HG02970 (cell line): Measurements from ENCODE around the gene PPIG.
"Not testable (repeated sequence)": the region's sequence is repeated elsewhere in the genome, so short reads cannot be mapped to it uniquely, and the experiment has no call there.

Experiments
- ATAC-seq: cut with Tn5 transposase; IDR thresholded peaks from one replicate; pipeline ENCODE4 v1.9.1; 2021; ENCODE audit warnings: mild to moderate bottlenecking, moderate library complexity, moderate number of reproducible peaks; ENCODE audit not compliant: unreplicated experiment, low FRiP score

The PPIG gene

DNA sequence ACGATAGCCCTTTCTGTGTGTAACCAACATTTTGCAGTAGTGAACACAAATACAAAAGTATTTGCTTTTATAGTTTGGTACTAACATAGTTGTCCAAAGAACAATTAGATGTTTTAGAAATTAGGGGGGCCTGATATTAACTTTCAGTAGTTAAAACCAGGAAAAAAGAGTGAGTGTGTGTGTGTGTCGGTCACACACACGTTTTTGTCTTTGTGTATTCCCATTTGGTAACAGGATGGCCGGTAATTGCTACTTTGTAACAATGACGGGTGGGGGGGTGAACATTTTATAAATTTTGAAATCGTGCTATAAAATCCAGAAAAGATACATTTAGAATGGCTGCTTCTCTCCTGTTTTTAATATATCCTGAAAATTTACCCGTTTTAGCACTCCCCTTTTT lies 1.5 kb downstream of the PPIG start:
- ATAC-seq: no peak

DNA sequence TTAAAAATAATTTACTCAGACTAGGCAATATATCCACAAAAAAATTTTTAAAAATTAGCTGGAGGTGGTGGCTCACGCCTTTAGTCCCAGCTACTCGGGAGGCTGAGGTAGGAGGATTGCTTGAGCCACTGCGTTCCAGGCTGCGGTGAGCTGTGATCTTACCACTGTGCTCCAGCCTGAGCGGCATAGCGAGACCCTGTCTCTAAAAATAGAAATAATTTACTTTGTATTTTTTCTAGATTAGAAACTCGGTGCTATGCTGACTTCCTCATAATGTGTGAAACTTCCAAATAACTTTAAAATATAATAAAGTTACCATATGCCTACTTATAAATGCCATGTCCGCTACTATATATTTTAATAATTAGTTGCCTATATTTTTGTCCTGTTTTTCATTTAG lies 6.7 kb downstream of the PPIG start:
- no peak for ATAC-seq

DNA sequence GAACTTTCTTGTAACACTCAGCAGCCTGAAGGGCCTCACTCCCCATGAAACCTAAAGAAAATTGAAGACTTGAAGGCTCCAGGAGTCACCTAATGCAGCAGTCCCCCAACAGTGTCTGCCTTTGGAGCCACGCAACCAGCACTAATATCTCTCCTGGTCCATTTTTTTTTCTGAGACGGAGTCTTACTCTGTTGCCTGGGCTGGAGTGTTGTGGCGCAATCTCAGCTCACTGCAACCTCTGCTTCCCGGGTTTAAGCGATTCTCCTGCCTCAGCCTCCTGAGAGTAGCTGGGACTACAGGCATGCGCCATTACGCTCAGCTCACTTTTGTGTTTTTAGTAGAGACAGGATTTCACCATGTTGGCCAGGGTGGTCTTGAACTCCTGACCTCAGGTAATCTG lies 12.4 kb downstream of the PPIG start:
- not testable (repeated sequence) for ATAC-seq

DNA sequence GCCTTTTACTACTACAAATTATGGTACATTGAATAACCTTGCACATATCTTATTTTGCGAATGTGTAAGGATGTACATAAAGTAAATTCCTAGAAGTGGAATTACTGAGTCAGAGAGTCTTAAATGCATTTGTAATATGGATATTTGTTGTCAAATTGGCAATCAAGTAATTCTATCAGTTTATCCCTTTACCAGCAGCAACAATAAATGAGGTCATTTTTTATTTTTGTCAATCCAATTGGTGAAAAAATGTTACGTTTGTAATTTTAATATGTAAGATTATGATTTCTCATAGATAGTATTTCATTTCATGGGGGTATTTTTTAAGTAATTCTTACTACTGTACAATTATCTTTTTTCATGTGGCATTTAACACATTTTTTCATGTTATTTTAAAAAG lies 14.8 kb downstream of the PPIG start:
- ATAC-seq: no peak

DNA sequence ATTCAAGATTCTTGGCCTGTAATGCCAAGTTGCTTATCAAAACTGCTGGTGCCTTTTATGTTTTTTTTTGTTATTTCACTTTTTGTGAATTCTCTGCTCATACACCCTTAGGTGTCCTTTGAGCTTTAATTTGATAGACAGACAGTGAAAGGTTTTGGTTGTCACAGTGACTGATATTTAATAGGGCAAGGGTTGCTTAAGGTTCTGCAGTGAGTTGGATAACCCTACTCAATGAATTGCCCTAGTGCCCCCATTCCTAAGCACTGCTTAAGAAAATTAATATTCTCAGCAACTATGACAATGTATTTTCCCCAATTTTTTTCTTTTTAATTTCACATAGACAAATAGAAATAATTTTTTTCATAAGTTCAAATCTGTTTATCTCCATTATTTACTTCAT lies 15.4 kb downstream of the PPIG start:
- no peak for ATAC-seq

DNA sequence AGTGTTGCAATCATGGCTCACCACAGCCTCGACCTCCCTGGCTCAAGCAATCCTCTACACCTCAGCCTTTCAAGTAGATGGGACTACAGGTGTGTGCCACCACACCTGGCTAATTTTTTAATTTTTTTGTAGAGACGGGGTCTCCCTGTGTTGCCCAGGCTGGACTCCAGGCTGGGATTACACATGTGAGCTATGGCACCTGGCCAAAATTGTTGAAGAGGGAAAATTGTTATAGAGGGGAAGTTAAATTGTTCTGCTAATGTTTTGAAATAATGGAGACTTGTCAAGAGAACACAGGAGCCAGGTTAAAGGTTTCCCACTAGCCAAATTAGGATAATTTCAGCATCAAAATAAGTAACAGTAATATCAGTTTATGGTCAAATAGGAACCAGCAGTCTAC lies 25.1 kb downstream of the PPIG start:
- no peak for ATAC-seq

GRCh38 chr2:169613876-169614275 lies 29.7 kb downstream of the PPIG start:
- no peak for ATAC-seq

- not testable (repeated sequence) for ATAC-seq
Observed at GRCh38 chr2:169615982-169616381, 31.8 kb downstream of the PPIG start.

DNA sequence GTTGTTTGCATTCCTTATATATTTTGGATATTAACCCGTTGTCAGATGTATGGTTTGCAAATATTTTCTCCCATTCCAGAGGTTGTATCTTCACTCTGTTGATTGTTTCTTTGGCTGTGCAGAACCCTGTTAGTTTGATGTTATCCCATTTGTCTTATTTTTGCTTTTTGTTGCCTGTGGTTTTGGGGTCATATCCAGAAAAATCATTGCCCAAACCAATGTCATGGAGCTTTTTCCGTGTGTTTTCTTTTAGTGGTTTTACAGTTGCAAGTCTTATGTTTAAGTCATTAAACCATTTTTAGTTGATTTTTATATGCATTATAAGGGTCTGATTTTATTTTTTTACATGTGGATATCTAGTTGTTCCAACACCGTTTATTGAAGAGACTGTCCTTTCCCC lies 35.8 kb downstream of the PPIG start:
- ATAC-seq: no peak

DNA sequence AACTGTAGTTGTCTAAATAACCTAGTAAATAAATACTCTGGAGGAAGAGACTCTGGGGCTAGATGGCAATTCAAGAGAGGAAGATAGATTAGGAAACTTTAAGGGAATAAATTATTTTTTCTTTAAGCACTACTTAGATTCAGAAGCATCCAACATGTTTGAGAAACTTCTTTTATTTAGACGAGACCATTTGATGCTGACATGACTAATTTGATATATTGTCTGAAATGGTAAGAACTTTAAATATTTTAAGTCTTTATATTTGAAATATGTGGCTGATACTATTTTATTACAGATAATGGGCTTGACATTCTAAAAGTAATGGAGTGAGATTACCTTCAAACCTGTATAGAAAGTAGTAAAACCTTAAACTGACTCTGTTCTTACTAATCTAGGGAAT lies 36.4 kb downstream of the PPIG start:
- ATAC-seq: no peak

- ATAC-seq: no peak
Observed at GRCh38 chr2:169623235-169623634, 39.1 kb downstream of the PPIG start.

DNA sequence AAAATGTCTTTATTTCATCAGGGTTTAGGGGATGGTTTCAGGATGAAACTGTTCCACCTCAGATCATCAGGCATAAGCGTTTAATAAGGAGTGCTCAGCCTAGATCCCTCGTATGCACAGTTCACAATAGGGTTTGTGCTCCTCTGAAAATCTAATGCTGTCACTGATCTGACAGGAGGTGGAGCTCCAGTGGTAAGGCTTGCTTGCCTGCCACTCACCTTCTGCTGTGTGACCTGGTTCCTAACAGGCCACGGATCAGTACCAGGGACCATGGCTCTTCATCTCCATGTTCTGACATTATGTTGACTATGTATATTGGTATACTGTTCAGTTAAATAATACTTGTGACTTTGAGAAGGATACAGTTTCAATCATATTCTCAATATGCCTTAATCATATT lies 41.6 kb downstream of the PPIG start:
- no peak for ATAC-seq

DNA sequence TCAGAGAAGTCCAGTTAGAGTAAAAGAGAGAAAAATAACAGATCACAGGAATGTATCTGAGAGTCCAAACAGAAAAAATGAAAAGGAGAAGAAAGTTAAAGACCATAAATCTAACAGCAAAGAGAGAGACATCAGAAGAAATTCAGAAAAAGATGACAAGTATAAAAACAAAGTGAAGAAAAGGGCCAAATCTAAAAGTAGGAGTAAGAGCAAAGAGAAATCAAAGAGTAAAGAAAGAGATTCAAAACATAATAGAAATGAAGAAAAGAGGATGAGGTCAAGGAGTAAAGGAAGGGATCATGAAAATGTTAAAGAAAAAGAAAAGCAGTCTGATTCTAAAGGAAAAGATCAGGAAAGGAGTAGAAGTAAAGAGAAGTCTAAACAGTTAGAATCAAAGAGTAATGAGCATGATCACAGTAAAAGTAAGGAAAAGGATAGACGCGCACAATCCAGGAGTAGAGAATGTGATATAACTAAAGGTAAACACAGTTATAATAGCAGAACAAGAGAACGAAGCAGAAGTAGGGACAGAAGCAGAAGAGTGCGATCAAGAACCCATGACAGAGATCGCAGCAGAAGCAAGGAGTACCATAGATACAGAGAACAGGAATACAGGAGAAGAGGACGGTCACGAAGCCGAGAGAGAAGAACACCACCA lies 52.4 kb downstream of the PPIG start:
- no peak for ATAC-seq

DNA sequence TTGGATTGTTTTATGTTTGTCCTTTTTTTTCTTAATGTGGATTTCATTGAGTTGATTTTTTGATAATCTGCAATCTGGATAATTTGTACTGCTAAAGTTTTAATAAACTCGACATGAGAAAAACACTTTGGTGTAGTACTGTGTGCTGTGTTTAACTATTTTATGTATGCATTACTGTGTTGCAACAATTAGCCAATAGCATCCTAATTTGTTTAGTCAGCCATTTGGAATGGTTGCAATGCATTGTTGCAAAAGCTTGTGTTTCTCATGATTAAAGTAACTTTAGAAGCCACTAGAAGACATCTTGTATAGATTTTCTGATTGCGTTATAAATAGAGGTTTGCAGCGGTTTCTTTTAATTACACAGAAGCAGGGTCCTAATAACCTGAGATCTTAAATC lies 53.5 kb downstream of the PPIG start:
- no peak for ATAC-seq

DNA sequence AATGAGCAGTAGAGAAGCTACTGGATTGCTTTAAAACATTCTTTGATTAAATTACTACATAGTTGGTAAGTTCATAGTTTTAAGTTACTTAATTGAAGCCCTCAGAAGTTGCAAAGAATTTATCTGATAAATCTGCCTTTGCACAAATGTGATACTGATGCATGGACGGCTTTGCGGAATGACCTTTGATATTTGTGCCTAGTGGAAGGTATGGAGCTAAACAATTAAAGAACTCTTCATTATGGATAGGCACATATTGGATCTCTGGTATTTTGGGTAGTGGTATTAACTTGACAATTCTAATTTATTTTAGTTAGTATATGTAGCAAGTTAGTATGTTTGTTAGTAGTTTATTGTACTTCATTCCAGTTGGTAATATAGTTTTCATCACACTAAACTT lies 56.0 kb downstream of the PPIG start:
- ATAC-seq: no peak

GRCh38 chr2:169641464-169641863 lies 57.3 kb downstream of the PPIG start:
- no peak for ATAC-seq

GRCh38 chr2:169644173-169644572 lies 60.0 kb downstream of the PPIG start:
- no peak for ATAC-seq

DNA sequence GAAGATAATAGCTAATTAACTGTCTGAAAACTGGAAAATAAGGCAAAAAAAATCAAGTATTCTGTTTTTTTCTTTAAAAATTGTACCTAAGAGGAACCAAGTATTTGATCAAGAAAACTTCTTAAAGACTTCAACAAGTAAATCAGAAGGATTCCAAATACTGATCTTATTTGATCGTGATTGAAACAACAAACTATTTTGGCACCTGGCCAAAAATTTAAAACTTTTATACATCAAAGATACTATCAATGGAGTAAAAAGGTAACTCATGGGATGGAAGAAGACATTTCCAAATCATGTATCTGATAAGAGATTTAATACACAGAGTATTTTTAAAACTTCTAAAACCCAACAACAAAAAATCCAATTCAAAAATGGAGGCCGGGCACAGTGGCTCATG lies 63.3 kb downstream of the PPIG start:
- ATAC-seq: no peak

GRCh38 chr2:169649278-169649677 lies 65.1 kb downstream of the PPIG start:
- ATAC-seq: no peak

DNA sequence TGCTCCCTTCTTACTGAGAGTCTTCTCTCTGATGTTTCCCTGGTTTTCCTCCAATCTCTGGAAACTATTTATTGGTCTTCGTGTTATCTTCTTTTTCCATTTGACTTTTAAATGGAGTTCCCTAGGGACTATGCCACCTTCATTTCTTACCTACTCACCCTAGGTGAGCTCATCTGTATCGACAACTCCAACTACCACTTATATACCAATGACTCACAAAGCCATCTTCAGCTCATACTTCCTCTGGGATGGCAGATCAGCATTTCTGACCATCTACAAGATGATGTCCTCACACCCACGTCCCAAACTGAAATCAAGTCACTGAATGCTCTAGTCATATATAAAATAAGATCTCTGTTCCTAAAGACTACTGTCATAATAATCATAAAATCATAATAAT lies 69.5 kb downstream of the PPIG start:
- ATAC-seq: no peak

DNA sequence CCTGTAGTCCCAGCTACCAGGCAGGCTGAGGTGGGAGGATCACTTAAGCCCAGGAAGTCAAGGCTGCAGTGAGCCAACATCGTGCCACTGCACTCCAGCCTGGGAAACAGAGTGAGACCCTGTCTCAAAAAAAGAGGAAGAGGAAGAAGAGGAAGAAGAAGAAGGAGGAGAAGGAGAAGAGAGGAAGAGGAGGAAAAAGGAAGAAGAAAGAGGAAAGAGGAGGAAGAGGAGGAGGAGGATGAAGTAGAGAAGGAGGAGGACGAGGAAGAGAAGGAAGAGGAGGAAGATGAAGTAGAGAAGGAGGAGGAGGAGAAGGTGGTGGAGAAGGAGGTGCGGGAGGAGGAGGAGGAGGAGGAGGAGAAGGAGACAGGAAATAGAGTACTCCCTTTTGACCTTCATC lies 72.0 kb downstream of the PPIG start:
- no peak for ATAC-seq

GRCh38 chr2:169658877-169659276 lies 74.7 kb downstream of the PPIG start:
- ATAC-seq: no peak

- no peak for ATAC-seq
Observed at GRCh38 chr2:169659320-169659719, 75.2 kb downstream of the PPIG start.
